Spleen (tissue), 11 donors: ENCODE measurements around the gene PHLDB2. TPM values are rescaled to one million over a fixed set of nuclear protein-coding genes. Genes with fewer than 3 reads are reported as not detected.

ENCODE experiments used
- DNase-seq: peaks from one replicate; pipeline ENCODE4 v3.0.0-alpha.2; 2020
- H3K27ac ChIP-seq, 8 donors: fragments of 200-600 bp; sonication (generic) in 7 of 8; 1 replicate in 4 of 8; 2 replicates in 4 of 8; pipeline versions ENCODE4 v1.5.0 to v1.8.0; 2016 to 2021; ENCODE audit warnings: inconsistent platforms in 4 of 8, mild to moderate bottlenecking in 4 of 8, moderate library complexity in 1 of 8
- H3K27me3 ChIP-seq, 7 donors: fragments of 200-600 bp; sonication (generic) in 6 of 7; replicated peaks in 1 of 7; 1 replicate in 4 of 7; 2 replicates in 3 of 7; pipeline versions ENCODE4 v1.5.0 to v1.8.0; 2016 to 2021; ENCODE audit warnings: inconsistent platforms in 3 of 7, mild to moderate bottlenecking in 1 of 7
- H3K36me3 ChIP-seq, 6 donors: fragments of 200-600 bp; sonication (generic) in 5 of 6; 1 replicate in 4 of 6; 2 replicates in 2 of 6; pipeline versions ENCODE4 v1.5.0 to v1.8.0; 2016 to 2021; ENCODE audit warnings: inconsistent platforms in 2 of 6
- H3K4me1 ChIP-seq, 6 donors: fragments of 200-600 bp; sonication (generic) in 5 of 6; 1 replicate in 3 of 6; 2 replicates in 3 of 6; pipeline versions ENCODE4 v1.5.0 to v1.8.0; 2016 to 2021; ENCODE audit warnings: inconsistent platforms in 3 of 6
- H3K4me3 ChIP-seq, 8 donors: fragments of 200-600 bp; sonication (generic) in 7 of 8; 1 replicate in 4 of 8; 2 replicates in 4 of 8; pipeline versions ENCODE4 v1.5.0 to v1.8.0; 2016 to 2021; ENCODE audit warnings: inconsistent platforms in 4 of 8, mild to moderate bottlenecking in 4 of 8, moderate library complexity in 2 of 8
- H3K9me3 ChIP-seq, 8 donors: fragments of 200-600 bp; sonication (generic) in 7 of 8; 1 replicate in 4 of 8; 2 replicates in 4 of 8; pipeline versions ENCODE4 v1.5.0 to v1.8.0; 2016 to 2021; ENCODE audit warnings: inconsistent platforms in 4 of 8
- CTCF ChIP-seq, 11 experiments: fragments of 200-600 bp in 7 of 11; fragments of 450-650 bp in 4 of 11; sonication (generic) in 4 of 11; IDR thresholded peaks in 8 of 11; conservative IDR thresholded peaks in 3 of 11; 1 replicate in 7 of 11; 2 replicates in 4 of 11; pipeline versions ENCODE4 v1.4.0 to v1.8.0; 2016 to 2021; ENCODE audit warnings: antibody characterized with exemption in 11 of 11, inconsistent platforms in 4 of 11, mild to moderate bottlenecking in 1 of 11
- POLR2A ChIP-seq, 3 donors: fragments of 450-650 bp; IDR thresholded peaks; one replicate each; pipeline ENCODE4 v1.5.1; 2017; ENCODE audit warnings: antibody characterized with exemption in 3 of 3, mild to moderate bottlenecking in 1 of 3
- POLR2AphosphoS5 ChIP-seq, 3 donors: sonication (generic); formaldehyde crosslinking; IDR thresholded peaks; one replicate each; pipeline ENCODE4 v1.5.1; 2017; ENCODE audit warnings: antibody characterized with exemption in 3 of 3
- WGBS, 5 donors: extraction: QIAGEN DNeasy Blood & Tissue Kit in 3 of 5; methylation state at CpG; one replicate each; pipeline versions ENCODE4 v1.1.5 to v1.1.7; 2013 to 2018; 5-methylcytosine and 5-hydroxymethylcytosine counted together
- intact Hi-C: fragments of 100-400 bp; cut with DNase I; formaldehyde crosslinking; loops from one replicate; pipeline ENCODE4 v1.15.0; 2023; ENCODE audit warnings: low total_unique reads
- polyA plus RNA-seq, 3 donors: library from polyadenylated mRNA; stranded (reverse); fragments of 200-250 nt; gene quantifications; one replicate each; pipeline ENCODE4 v1.2.1, GENCODE V29; 2013
- total RNA-seq, 7 donors: library from RNA; depleted of rRNA in 3 of 7; stranded (reverse); fragments of >200 nt in 3 of 7; fragmentation: NEBNext Ultra II Directional in 4 of 7; extraction: Animal tissue kit (Norgen Biotek cat#: 25700) in 4 of 7; gene quantifications; one replicate each; pipeline versions ENCODE4 v1.1.0 to v1.2.1, GENCODE V29; 2016 to 2021
- donor health status: healthy with polysubstance abuse.
- donor health status: DM: no; HTN: no; CAD: no; lungs with moderate emphysema.
- donor health status: DM: no; HTN: no; CAD: no.
- donor health status: Bipolar disorder and iron deficiency.
- donor health status: healthy.
- donor health status: DM: no; HTN: no; CAD: no.
- donor health status: DM: yes; HTN: yes; CAD: no.

Gene PHLDB2
- total and polyA plus RNA-seq, 10 donors: 4.7 to 78.6 (median 42.3) TPM

GRCh38 chr3:111951032-111951431 is 92.0 kb downstream of the PHLDB2 start:
- Histone ChIP-seq H3K4me3 (no peak overlapping the region), H3K27ac (no peak overlapping the region), H3K9me3 (no peaks in the 10 kb centered on the region), H3K4me1 (no peaks in the 10 kb centered on the region), H3K36me3 (peaks cover 0 to 33% (median 0%) of the 10 kb centered on the region in 6 donors), H3K27me3 (no peaks in the 10 kb centered on the region)
- TF ChIP-seq POLR2AphosphoS5 (IDR thresholded peaks at IDR 0.05) (no peak), CTCF (IDR thresholded peaks at IDR 0.05 in 8 of 11, conservative IDR thresholded peaks at IDR 0.05 in 3 of 11) (no peak), POLR2A (IDR thresholded peaks at IDR 0.05) (no peak)
- WGBS, 5 donors: 92 to 95% (median 93%) methylated on average over 2 of the region's 2 CpGs
- intact Hi-C loops: no loop called here
- DNase-seq: no peak

GRCh38 chr3:111952086-111952485 is 93.0 kb downstream of the PHLDB2 start:
- Histone ChIP-seq H3K4me1 (peaks cover 0 to 7% (median 0%) of the 10 kb centered on the region in 6 donors), H3K27ac (no peak overlapping the region), H3K27me3 (no peaks in the 10 kb centered on the region), H3K36me3 (peaks cover 0 to 33% (median 0%) of the 10 kb centered on the region in 6 donors), H3K4me3 (no peak overlapping the region), H3K9me3 (no peaks in the 10 kb centered on the region)
- DNase-seq: no peak
- intact Hi-C loops: no loop called here
- WGBS, 5 donors: 90 to 94% (median 92%) methylated on average over 5 of the region's 5 CpGs
- TF ChIP-seq POLR2AphosphoS5 (IDR thresholded peaks at IDR 0.05): no peak
- no peak for TF ChIP-seq CTCF (IDR thresholded peaks at IDR 0.05 in 8 of 11, conservative IDR thresholded peaks at IDR 0.05 in 3 of 11)
- no peak for TF ChIP-seq POLR2A (IDR thresholded peaks at IDR 0.05)

- TF ChIP-seq POLR2AphosphoS5 (IDR thresholded peaks at IDR 0.05): no peak
- no peak for TF ChIP-seq CTCF (IDR thresholded peaks at IDR 0.05 in 8 of 11, conservative IDR thresholded peaks at IDR 0.05 in 3 of 11)
- no peak for TF ChIP-seq POLR2A (IDR thresholded peaks at IDR 0.05)
- H3K4me3 ChIP-seq: no peak overlapping the region
- DNase-seq: no peak
- H3K27ac ChIP-seq: no peak overlapping the region
- H3K27me3 ChIP-seq: no peaks in the 10 kb centered on the region
- WGBS, 5 donors: 82 to 95% (median 90%) methylated on average over 6 of the region's 6 CpGs
- H3K9me3 ChIP-seq: no peaks in the 10 kb centered on the region
- H3K36me3 ChIP-seq: peaks cover 0 to 33% (median 0%) of the 10 kb centered on the region in 6 donors
- H3K4me1 ChIP-seq: peaks cover 0 to 11% (median 0%) of the 10 kb centered on the region in 6 donors
- intact Hi-C loops: no loop called here
These were observed 93.9 kb downstream of the PHLDB2 start for GRCh38 chr3:111952866-111953450.

GRCh38 chr3:111954228-111954990 is 95.3 kb downstream of the PHLDB2 start:
- DNase-seq: no peak
- Histone ChIP-seq H3K27me3 (no peaks in the 10 kb centered on the region), H3K27ac (no peak overlapping the region), H3K36me3 (peaks cover 0 to 28% (median 0%) of the 10 kb centered on the region in 6 donors), H3K4me1 (peaks cover 0 to 11% (median 0%) of the 10 kb centered on the region in 6 donors), H3K9me3 (no peaks in the 10 kb centered on the region), H3K4me3 (no peak overlapping the region)
- 68 to 88% (median 81%) methylated on average over 6 of the region's 6 CpGs for WGBS, 5 donors
- intact Hi-C loops: no loop called here
- no peak for TF ChIP-seq POLR2A (IDR thresholded peaks at IDR 0.05)
- no peak for TF ChIP-seq CTCF (IDR thresholded peaks at IDR 0.05 in 8 of 11, conservative IDR thresholded peaks at IDR 0.05 in 3 of 11)
- no peak for TF ChIP-seq POLR2AphosphoS5 (IDR thresholded peaks at IDR 0.05)
